OCI-LY7 (cell line): ENCODE results near the gene CEP57L1.

Experiments
- CTCF ChIP-seq: fragments of 200-600 bp; sonication (generic); conservative IDR thresholded peaks from 2 replicates; pipeline ENCODE4 v1.5.1; 2014; ENCODE audit warnings: mild to moderate bottlenecking, antibody characterized with exemption, low read length, moderate library complexity, mixed read lengths
- EZH2phosphoT487 ChIP-seq: fragments of 200-600 bp; sonication (generic); IDR thresholded peaks from 2 replicates; pipeline ENCODE4 v1.6.1; 2018; ENCODE audit warnings: low read depth, borderline replicate concordance, mild to moderate bottlenecking, mixed run types, antibody characterized with exemption, low read length, moderate library complexity, mixed read lengths

- TF ChIP-seq CTCF (no peak), EZH2phosphoT487 (no peak)
Observed at GRCh38 chr6:109096208-109096607, 901 bp downstream of the CEP57L1 start.
